ENCODE measurements around the gene MOSMO. TPM values are rescaled to one million over a fixed set of nuclear protein-coding genes. Genes with fewer than 3 reads are reported as not detected.

Gene MOSMO
- total and polyA plus RNA-seq, 10 of the 15 experiments (the other 5 are each of a cell fraction or from before 2014, with no cell fraction given): 1.7 to 26.7 (median 12.2) TPM

- 58% methylated on average over 2 of the region's 2 CpGs for WGBS (ENCODE audit: insufficient coverage, insufficient replicate concordance, low lambda C conversion rate, missing lambda C conversion rate)
- no peaks in the 10 kb centered on the region for H3K27me3 ChIP-seq (replicated peaks in 1 of 2; ENCODE audit: control insufficient read depth in 2 of 2, insufficient read depth in 2 of 2, low read length in 1 of 2)
- no peak overlapping the region for H3K27ac ChIP-seq (ENCODE audit: control insufficient read depth, insufficient read depth)
- H3K79me2 ChIP-seq (ENCODE audit: control insufficient read depth, insufficient read depth, low read length): no peaks in the 10 kb centered on the region
- TF ChIP-seq EZH2 (IDR thresholded peaks at IDR 0.05; ENCODE audit: borderline replicate concordance, control insufficient read depth, low read depth, low read length) (no peak), EGR1 (IDR thresholded peaks at IDR 0.05; ENCODE audit: borderline replicate concordance in 1 of 2, low read depth in 2 of 2, low read length in 2 of 2) (no peak), E2F4 (IDR thresholded peaks at IDR 0.05; ENCODE audit: low read depth, low read length) (no peak), NBN (IDR thresholded peaks at IDR 0.05) (no peak), BRCA1 (IDR thresholded peaks at IDR 0.05; ENCODE audit: low read depth, low read length) (no peak), BHLHE40 (IDR thresholded peaks at IDR 0.05; ENCODE audit: borderline replicate concordance in 1 of 2, low read depth in 2 of 2, low read length in 1 of 2) (no peak), STAT1 (conservative IDR thresholded peaks at IDR 0.05) (no peak), KAT2A (conservative IDR thresholded peaks at IDR 0.05; ENCODE audit: control insufficient read depth, low read depth, low read length) (no peak), E4F1 (IDR thresholded peaks at IDR 0.05; ENCODE audit: borderline replicate concordance, partially characterized antibody) (no peak), RELB (IDR thresholded peaks at IDR 0.05; ENCODE audit: low read depth) (no peak), SP1 (IDR thresholded peaks at IDR 0.05; ENCODE audit: low read depth, low read length) (no peak), JUND (IDR thresholded peaks at IDR 0.05; ENCODE audit: low read depth, low read length) (no peak), KDM1A (IDR thresholded peaks at IDR 0.05; ENCODE audit: borderline replicate concordance) (no peak)
- H3K9ac ChIP-seq (ENCODE audit: control insufficient read depth, insufficient read depth, low read length): no peak overlapping the region
- BruUV-seq (replicated peaks): no TSS peak
- ChIA-PET CTCF (no interaction called here), RAD21 (ENCODE audit: unreplicated experiment) (no interaction called here), POLR2A (no interaction called here), SMC1A (ENCODE audit: uncharacterized antibody, unreplicated experiment) (interaction anchor here (0.7 kb wide), 1 partner anchor 61 kb away, joined by 3 read pairs; no protein-coding TSS in a partner anchor)
- H4K20me1 ChIP-seq (ENCODE audit: control insufficient read depth, insufficient read depth): no peaks in the 10 kb centered on the region
- no peak overlapping the region for H3K4me2 ChIP-seq (ENCODE audit: control insufficient read depth, insufficient read depth)
- no peaks in the 10 kb centered on the region for H3K36me3 ChIP-seq (ENCODE audit: control insufficient read depth in 2 of 2, insufficient read depth in 2 of 2, low read length in 1 of 2)
- no peak for ATAC-seq
- in situ Hi-C loops (cut with MboI) (no loop called here), intact Hi-C loops (cut with micrococcal nuclease; ENCODE audit: unreplicated experiment) (no loop called here)
- H3K9me3 ChIP-seq (replicated peaks; ENCODE audit: control insufficient read depth, insufficient read depth, low read length): no peaks in the 10 kb centered on the region
- no peak for DNase-seq (ENCODE audit: low read depth, low spot score)
- no peak overlapping the region for H2AFZ ChIP-seq (ENCODE audit: control insufficient read depth, low read depth, low read length)
- FAIRE-seq: no peak
- no peak overlapping the region for H3K4me3 ChIP-seq
- no peaks in the 10 kb centered on the region for H3K4me1 ChIP-seq (ENCODE audit: control insufficient read depth, insufficient read depth, low read length)
Observed at GRCh38 chr16:22117609-22118008, 109.7 kb downstream of the MOSMO start.
